ENCODE results near the gene TBC1D24.

- no peak for TF ChIP-seq POLR2A (IDR thresholded peaks at IDR 0.05)
- TF ChIP-seq CTCF (IDR thresholded peaks at IDR 0.05), result no peak
Observed at GRCh38 chr16:2455081-2455845, 19.7 kb upstream of the TBC1D24 start.
